Kidney epithelial cell (primary cell): Measurements from ENCODE around the gene MAD1L1. TPM values are rescaled to one million over a fixed set of nuclear protein-coding genes. Genes with fewer than 3 reads are reported as not detected.

Experiments used
- DNase-seq: peaks from one replicate; pipeline ENCODE4 v3.0.0-alpha.2; 2010; ENCODE audit warnings: low read depth
- H3K27me3 ChIP-seq: 2 replicates; pipeline ENCODE4 v1.6.0; 2011; ENCODE audit warnings: low read length; ENCODE audit not compliant: control insufficient read depth, insufficient read depth
- H3K36me3 ChIP-seq: 2 replicates; pipeline ENCODE4 v1.5.1; 2011; ENCODE audit warnings: low read length; ENCODE audit not compliant: control insufficient read depth, insufficient read depth
- H3K4me3 ChIP-seq: 2 replicates; pipeline ENCODE4 v1.5.1; 2011; ENCODE audit warnings: low read depth, mild to moderate bottlenecking, control low read depth, low read length
- CTCF ChIP-seq: IDR thresholded peaks from 2 replicates; pipeline ENCODE4 v1.5.1; 2011; ENCODE audit warnings: mild to moderate bottlenecking, moderate library complexity, low read length, control low read depth, inconsistent platforms; ENCODE audit not compliant: insufficient read depth, poor library complexity, severe bottlenecking
- total RNA-seq: library from RNA; depleted of rRNA; stranded (reverse); fragments of >200 nt; gene quantifications from 2 replicates; pipeline ENCODE4 v1.2.3, GENCODE V29; 2015

MAD1L1 gene
- total RNA-seq, 1 donor from 2014 or later = 61.2 TPM

GRCh38 chr7:1988533-1988930 is 244.2 kb downstream of the MAD1L1 start:
- no peaks in the 10 kb centered on the region for H3K36me3 ChIP-seq
- no peak overlapping the region for H3K4me3 ChIP-seq
- DNase-seq = no peak
- H3K27me3 ChIP-seq = no peaks in the 10 kb centered on the region
- TF ChIP-seq CTCF = no peak

- no peak for TF ChIP-seq CTCF
- H3K4me3 ChIP-seq = no peak overlapping the region
- H3K27me3 ChIP-seq = no peaks in the 10 kb centered on the region
- DNase-seq = no peak
- no peaks in the 10 kb centered on the region for H3K36me3 ChIP-seq
These were observed 244.9 kb downstream of the MAD1L1 start for GRCh38 chr7:1987591-1988532.

- Histone ChIP-seq H3K36me3 (no peaks in the 10 kb centered on the region), H3K27me3 (no peaks in the 10 kb centered on the region), H3K4me3 (no peak overlapping the region)
- DNase-seq = no peak
- no peak for TF ChIP-seq CTCF
These were observed 245.6 kb downstream of the MAD1L1 start for GRCh38 chr7:1987084-1987535.

- TF ChIP-seq CTCF = no peak
- DNase-seq = no peak
- Histone ChIP-seq H3K4me3 (no peak overlapping the region), H3K36me3 (no peaks in the 10 kb centered on the region), H3K27me3 (no peaks in the 10 kb centered on the region)
These were observed 246.2 kb downstream of the MAD1L1 start for GRCh38 chr7:1986366-1987083.

- no peaks in the 10 kb centered on the region for H3K36me3 ChIP-seq
- H3K4me3 ChIP-seq = no peak overlapping the region
- no peak for TF ChIP-seq CTCF
These were observed 246.8 kb downstream of the MAD1L1 start for GRCh38 chr7:1985936-1986335.

More at GRCh38 chr7:1985936-1986335, 246.8 kb downstream of the MAD1L1 start:
- H3K27me3 ChIP-seq = no peaks in the 10 kb centered on the region
- DNase-seq = no peak
